Upper lobe of right lung (tissue), 1 donor: ENCODE results near the gene TMCC2. TPM values are rescaled to one million over a fixed set of nuclear protein-coding genes. Genes with fewer than 3 reads are reported as not detected.

Experiments
- ATAC-seq: fragments of 200-7000 bp; cut with Tn5 transposase; one replicate; pipeline ENCODE4 v1.9.1; 2020; ENCODE audit warnings: mild to moderate bottlenecking, moderate library complexity
- DNase-seq: peaks from one replicate; pipeline ENCODE4 v3.0.0-alpha.2; 2020
- H3K27ac ChIP-seq: fragments of 200-600 bp; one replicate; pipeline ENCODE4 v1.8.0; 2022
- H3K27me3 ChIP-seq: fragments of 200-600 bp; one replicate; pipeline ENCODE4 v1.8.0; 2022; ENCODE audit warnings: mild to moderate bottlenecking
- H3K36me3 ChIP-seq: fragments of 200-600 bp; one replicate; pipeline ENCODE4 v1.8.0; 2022
- H3K4me1 ChIP-seq: fragments of 200-600 bp; one replicate; pipeline ENCODE4 v1.8.0; 2022
- H3K4me3 ChIP-seq: fragments of 200-600 bp; one replicate; pipeline ENCODE4 v1.8.0; 2022; ENCODE audit warnings: mild to moderate bottlenecking
- H3K9me3 ChIP-seq: fragments of 200-600 bp; one replicate; pipeline ENCODE4 v1.8.0; 2022
- CTCF ChIP-seq: fragments of 200-600 bp; IDR thresholded peaks from one replicate; pipeline ENCODE4 v1.8.0; 2022; ENCODE audit warnings: antibody characterized with exemption
- intact Hi-C: fragments of 100-400 bp; cut with DNase I; formaldehyde crosslinking; loops from one replicate; pipeline ENCODE4 v1.11.0; 2022
- total RNA-seq: library from RNA; stranded (reverse); fragmentation: NEBNext Ultra II Directional; extraction: Animal tissue kit (Norgen Biotek cat#: 25700); gene quantifications from one replicate; pipeline ENCODE4 v1.2.1, GENCODE V29; 2021
- donor health status: DM: no; HTN: yes; CAD: no; lungs with severe emphysema.

The TMCC2 gene
- total RNA-seq, 1 donor from 2014 or later = 4.8 TPM

GRCh38 chr1:205309741-205310140, 82.0 kb downstream of the TMCC2 start:
- peaks cover 69% of the 10 kb centered on the region for H3K36me3 ChIP-seq
- H3K4me1 ChIP-seq = peaks cover 21% of the 10 kb centered on the region
- DNase-seq (no peak), ATAC-seq (no peak)
- no peak for TF ChIP-seq CTCF
- H3K9me3 ChIP-seq = no peaks in the 10 kb centered on the region
- no peak overlapping the region for H3K27ac ChIP-seq
- intact Hi-C loops = no loop called here
- no peak overlapping the region for H3K4me3 ChIP-seq
- no peaks in the 10 kb centered on the region for H3K27me3 ChIP-seq

- Histone ChIP-seq H3K4me1 (peaks cover 35% of the 10 kb centered on the region), H3K36me3 (peaks cover 55% of the 10 kb centered on the region), H3K4me3 (no peak overlapping the region), H3K27ac (no peak overlapping the region), H3K27me3 (no peaks in the 10 kb centered on the region), H3K9me3 (no peaks in the 10 kb centered on the region)
- intact Hi-C loops = no loop called here
- ATAC-seq (peak; percentile 42), DNase-seq (no peak)
- no peak for TF ChIP-seq CTCF
Measured at GRCh38 chr1:205310976-205311704, 83.4 kb downstream of the TMCC2 start.

GRCh38 chr1:205312866-205313562, 85.3 kb downstream of the TMCC2 start:
- H3K27ac ChIP-seq = peak overlapping the region; percentile 82
- H3K4me1 ChIP-seq = peaks cover 54% of the 10 kb centered on the region

GRCh38 chr1:205313563-205314308, 86.0 kb downstream of the TMCC2 start:
- H3K4me1 ChIP-seq = peaks cover 61% of the 10 kb centered on the region
- H3K9me3 ChIP-seq = no peaks in the 10 kb centered on the region
- H3K27ac ChIP-seq = peak overlapping the region; percentile 82
- H3K4me3 ChIP-seq = peak overlapping the region; percentile 24
- H3K27me3 ChIP-seq = no peaks in the 10 kb centered on the region
- H3K36me3 ChIP-seq = peaks cover 29% of the 10 kb centered on the region
- TF ChIP-seq CTCF = no peak
- peak; percentile 70 for ATAC-seq
- intact Hi-C loops = no loop called here
- DNase-seq = peak; percentile 74

More at GRCh38 chr1:205312866-205313562, 85.3 kb downstream of the TMCC2 start:
- Histone ChIP-seq H3K27me3 (no peaks in the 10 kb centered on the region), H3K9me3 (no peaks in the 10 kb centered on the region), H3K4me3 (peak overlapping the region; percentile 24), H3K36me3 (peaks cover 36% of the 10 kb centered on the region)
- ATAC-seq (no peak), DNase-seq (no peak)
- intact Hi-C loops = no loop called here
- TF ChIP-seq CTCF = no peak

- no peak for TF ChIP-seq CTCF
- no peak overlapping the region for H3K4me3 ChIP-seq
- ATAC-seq (no peak), DNase-seq (no peak)
- H3K36me3 ChIP-seq = peaks cover 17% of the 10 kb centered on the region
- H3K27me3 ChIP-seq = no peaks in the 10 kb centered on the region
- intact Hi-C loops = no loop called here
- peak overlapping the region; percentile 3 for H3K27ac ChIP-seq
- peaks cover 74% of the 10 kb centered on the region for H3K4me1 ChIP-seq
- no peaks in the 10 kb centered on the region for H3K9me3 ChIP-seq
Measured at GRCh38 chr1:205315008-205315618, 87.4 kb downstream of the TMCC2 start.
